ENCODE measurements around the gene ISG15.
"Not testable (repeated sequence)": the region's sequence is repeated elsewhere in the genome, so short reads cannot be mapped to it uniquely, and the experiment has no call there.

The ISG15 gene

GRCh38 chr1:1051127-1051810 lies 38.0 kb downstream of the ISG15 start:
- Histone ChIP-seq H3K4me3 (ENCODE audit: low read length) (no peak overlapping the region), H3K36me3 (ENCODE audit: control insufficient read depth, insufficient read depth, low read length) (no peaks in the 10 kb centered on the region), H3K9me3 (ENCODE audit: control insufficient read depth, low read length) (no peaks in the 10 kb centered on the region), H3K4me1 (ENCODE audit: control insufficient read depth, insufficient read depth, low read length) (no peaks in the 10 kb centered on the region), H3K27me3 (ENCODE audit: control insufficient read depth, insufficient read depth, low read length) (no peaks in the 10 kb centered on the region), H3K9ac (ENCODE audit: low read length) (no peak overlapping the region)

- Histone ChIP-seq H3K36me3 (ENCODE audit: control insufficient read depth, insufficient read depth, low read length) (no peaks in the 10 kb centered on the region), H3K27me3 (ENCODE audit: control insufficient read depth, insufficient read depth, low read length) (no peaks in the 10 kb centered on the region), H3K9ac (ENCODE audit: low read length) (no peak overlapping the region), H3K4me1 (ENCODE audit: control insufficient read depth, insufficient read depth, low read length) (no peaks in the 10 kb centered on the region), H3K9me3 (ENCODE audit: control insufficient read depth, low read length) (no peaks in the 10 kb centered on the region), H3K4me3 (ENCODE audit: low read length) (no peak overlapping the region)
These were observed 38.9 kb downstream of the ISG15 start for GRCh38 chr1:1052003-1052840.

DNA sequence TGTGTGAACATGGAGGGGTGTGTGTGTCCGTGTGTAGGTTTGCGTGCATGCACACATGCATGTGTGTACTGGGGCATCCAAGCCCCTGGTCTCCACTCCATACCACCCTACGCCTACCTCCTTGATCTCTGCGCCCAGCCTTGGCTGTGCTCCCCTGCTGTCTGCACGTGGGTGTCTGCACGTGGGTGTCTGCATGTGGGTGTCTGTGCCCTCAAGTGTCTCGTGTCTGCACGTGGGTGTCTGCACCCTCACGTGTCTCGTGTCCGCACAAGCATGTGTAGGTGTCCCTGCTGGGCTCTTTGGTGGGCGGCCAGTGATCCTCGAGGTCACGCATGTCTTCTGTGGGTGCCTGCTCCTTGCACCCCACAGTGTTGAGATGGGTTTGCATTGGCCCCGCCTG lies 39.7 kb downstream of the ISG15 start:
- no peak overlapping the region for H3K4me3 ChIP-seq (ENCODE audit: low read length)
- H3K27me3 ChIP-seq (ENCODE audit: control insufficient read depth, insufficient read depth, low read length) = peaks cover 3% of the 10 kb centered on the region
- H3K36me3 ChIP-seq (ENCODE audit: control insufficient read depth, insufficient read depth, low read length) = no peaks in the 10 kb centered on the region
- H3K9me3 ChIP-seq (ENCODE audit: control insufficient read depth, low read length) = no peaks in the 10 kb centered on the region
- H3K4me1 ChIP-seq (ENCODE audit: control insufficient read depth, insufficient read depth, low read length) = peaks cover 3% of the 10 kb centered on the region
- no peak overlapping the region for H3K9ac ChIP-seq (ENCODE audit: low read length)

- peaks cover 10% of the 10 kb centered on the region for H3K4me1 ChIP-seq (ENCODE audit: control insufficient read depth, insufficient read depth, low read length)
- H3K36me3 ChIP-seq (ENCODE audit: control insufficient read depth, insufficient read depth, low read length) = no peaks in the 10 kb centered on the region
- no peak overlapping the region for H3K4me3 ChIP-seq (ENCODE audit: low read length)
- no peak overlapping the region for H3K9ac ChIP-seq (ENCODE audit: low read length)
- H3K27me3 ChIP-seq (ENCODE audit: control insufficient read depth, insufficient read depth, low read length) = peaks cover 10% of the 10 kb centered on the region
- no peaks in the 10 kb centered on the region for H3K9me3 ChIP-seq (ENCODE audit: control insufficient read depth, low read length)
These were observed 40.4 kb downstream of the ISG15 start for GRCh38 chr1:1053682-1054081.

GRCh38 chr1:1054099-1054700 lies 40.9 kb downstream of the ISG15 start:
- Histone ChIP-seq H3K27me3 (ENCODE audit: control insufficient read depth, insufficient read depth, low read length) (peaks cover 15% of the 10 kb centered on the region), H3K36me3 (ENCODE audit: control insufficient read depth, insufficient read depth, low read length) (no peaks in the 10 kb centered on the region), H3K4me1 (ENCODE audit: control insufficient read depth, insufficient read depth, low read length) (peaks cover 13% of the 10 kb centered on the region), H3K9me3 (ENCODE audit: control insufficient read depth, low read length) (no peaks in the 10 kb centered on the region), H3K9ac (ENCODE audit: low read length) (no peak overlapping the region), H3K4me3 (ENCODE audit: low read length) (no peak overlapping the region)

DNA sequence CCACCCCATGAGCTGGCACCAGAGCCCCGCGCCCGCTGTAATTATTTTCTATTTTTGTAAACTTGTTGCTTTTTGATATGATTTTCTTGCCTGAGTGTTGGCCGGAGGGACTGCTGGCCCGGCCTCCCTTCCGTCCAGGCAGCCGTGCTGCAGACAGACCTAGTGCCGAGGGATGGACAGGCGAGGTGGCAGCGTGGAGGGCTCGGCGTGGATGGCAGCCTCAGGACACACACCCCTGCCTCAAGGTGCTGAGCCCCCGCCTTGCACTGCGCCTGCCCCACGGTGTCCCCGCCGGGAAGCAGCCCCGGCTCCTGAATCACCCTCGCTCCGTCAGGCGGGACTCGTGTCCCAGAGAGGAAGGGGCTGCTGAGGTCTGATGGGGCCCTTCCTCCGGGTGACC lies 41.7 kb downstream of the ISG15 start:
- Histone ChIP-seq H3K9me3 (ENCODE audit: control insufficient read depth, low read length) (no peaks in the 10 kb centered on the region), H3K9ac (ENCODE audit: low read length) (no peak overlapping the region), H3K36me3 (ENCODE audit: control insufficient read depth, insufficient read depth, low read length) (no peaks in the 10 kb centered on the region), H3K4me1 (ENCODE audit: control insufficient read depth, insufficient read depth, low read length) (peaks cover 21% of the 10 kb centered on the region), H3K27me3 (ENCODE audit: control insufficient read depth, insufficient read depth, low read length) (peaks cover 22% of the 10 kb centered on the region), H3K4me3 (ENCODE audit: low read length) (no peak overlapping the region)

- Histone ChIP-seq H3K9me3 (ENCODE audit: control insufficient read depth, low read length) (no peaks in the 10 kb centered on the region), H3K27me3 (ENCODE audit: control insufficient read depth, insufficient read depth, low read length) (peaks cover 31% of the 10 kb centered on the region), H3K36me3 (ENCODE audit: control insufficient read depth, insufficient read depth, low read length) (no peaks in the 10 kb centered on the region), H3K9ac (ENCODE audit: low read length) (no peak overlapping the region), H3K4me1 (ENCODE audit: control insufficient read depth, insufficient read depth, low read length) (peaks cover 21% of the 10 kb centered on the region), H3K4me3 (ENCODE audit: low read length) (no peak overlapping the region)
These were observed 42.8 kb downstream of the ISG15 start for GRCh38 chr1:1055841-1056736.

GRCh38 chr1:1057769-1058087 lies 44.4 kb downstream of the ISG15 start:
- peaks cover 46% of the 10 kb centered on the region for H3K27me3 ChIP-seq (ENCODE audit: control insufficient read depth, insufficient read depth, low read length)
- not testable (repeated sequence) for H3K36me3 ChIP-seq (ENCODE audit: control insufficient read depth, insufficient read depth, low read length); H3K9me3 ChIP-seq (ENCODE audit: control insufficient read depth, low read length); H3K4me3 ChIP-seq (ENCODE audit: low read length); H3K9ac ChIP-seq (ENCODE audit: low read length)
- H3K4me1 ChIP-seq (ENCODE audit: control insufficient read depth, insufficient read depth, low read length) = peaks cover 28% of the 10 kb centered on the region

GRCh38 chr1:1058088-1058905 lies 45.0 kb downstream of the ISG15 start:
- H3K4me1 ChIP-seq (ENCODE audit: control insufficient read depth, insufficient read depth, low read length) = peaks cover 33% of the 10 kb centered on the region
- H3K36me3 ChIP-seq (ENCODE audit: control insufficient read depth, insufficient read depth, low read length) = no peaks in the 10 kb centered on the region
- peaks cover 52% of the 10 kb centered on the region for H3K27me3 ChIP-seq (ENCODE audit: control insufficient read depth, insufficient read depth, low read length)
- no peak overlapping the region for H3K4me3 ChIP-seq (ENCODE audit: low read length)
- no peak overlapping the region for H3K9ac ChIP-seq (ENCODE audit: low read length)
- no peaks in the 10 kb centered on the region for H3K9me3 ChIP-seq (ENCODE audit: control insufficient read depth, low read length)

DNA sequence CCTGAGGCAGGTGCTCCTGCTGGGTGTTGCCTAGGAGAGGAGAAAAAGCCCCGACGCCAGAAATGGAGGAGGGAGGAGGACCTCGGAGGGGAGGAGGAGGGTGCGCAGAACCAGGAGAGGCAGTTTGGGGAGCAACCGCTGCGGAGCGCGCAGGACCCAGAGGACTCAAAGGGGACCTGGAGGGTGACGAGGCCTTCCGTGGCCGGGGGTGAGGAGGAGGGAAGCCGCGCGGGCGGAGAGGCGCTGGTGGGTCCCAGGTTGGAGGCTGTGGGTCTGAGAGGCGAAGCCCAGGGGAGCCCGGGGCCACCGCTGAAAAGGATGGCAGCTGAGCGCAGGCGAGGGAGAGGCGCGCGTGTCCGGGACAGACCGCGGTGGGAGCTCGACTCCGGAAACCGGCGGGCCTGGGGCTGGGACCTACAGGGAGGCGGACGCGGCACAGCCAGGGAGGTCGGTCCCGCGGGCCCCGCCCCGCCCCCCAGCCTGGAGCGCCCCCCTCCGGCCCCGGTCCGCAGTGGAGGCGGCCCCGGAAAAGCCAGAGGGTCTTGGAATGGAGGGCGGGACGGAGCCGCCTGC lies 45.7 kb downstream of the ISG15 start:
- Histone ChIP-seq H3K4me3 (ENCODE audit: low read length) (no peak overlapping the region), H3K9ac (ENCODE audit: low read length) (no peak overlapping the region), H3K36me3 (ENCODE audit: control insufficient read depth, insufficient read depth, low read length) (no peaks in the 10 kb centered on the region), H3K27me3 (ENCODE audit: control insufficient read depth, insufficient read depth, low read length) (peaks cover 58% of the 10 kb centered on the region), H3K4me1 (ENCODE audit: control insufficient read depth, insufficient read depth, low read length) (peaks cover 39% of the 10 kb centered on the region), H3K9me3 (ENCODE audit: control insufficient read depth, low read length) (no peaks in the 10 kb centered on the region)
